ENCODE results near the gene RGS12. TPM values are rescaled to one million over a fixed set of nuclear protein-coding genes. Genes with fewer than 3 reads are reported as not detected.
A peak's percentile ranks its signal among the peaks of the same experiment; 100 is the strongest.

RGS12 gene
- total and polyA plus RNA-seq, 2 of the 13 experiments (the other 11 are each of a cell fraction or from before 2014, with no cell fraction given): 21.0 to 27.7 TPM

GRCh38 chr4:3342182-3342854, 49.5 kb downstream of the RGS12 start (continued):
- TF ChIP-seq CREM (IDR thresholded peaks at IDR 0.05) (0 out of 2 replicates have a peak, but pooled peaks have one; percentile 32), CREM (CRISPR knock-in tag; IDR thresholded peaks at IDR 0.05) (no peak), IRF2 (CRISPR knock-in tag; IDR thresholded peaks at IDR 0.05) (peak; percentile 32; the same call in 1 of the 2 replicates), TCF12 (IDR thresholded peaks at IDR 0.05) (no peak), TCF12 (CRISPR knock-in tag; IDR thresholded peaks at IDR 0.05) (no peak), GLMP (CRISPR knock-in tag; IDR thresholded peaks at IDR 0.05; ENCODE audit: borderline replicate concordance) (no peak), MTA1 (CRISPR knock-in tag; IDR thresholded peaks at IDR 0.05; ENCODE audit: borderline replicate concordance) (no peak), HINFP (CRISPR knock-in tag; IDR thresholded peaks at IDR 0.05; ENCODE audit: low read depth) (no peak), GATAD2A (CRISPR knock-in tag; IDR thresholded peaks at IDR 0.05) (peak; percentile 88), ZNF7 (CRISPR knock-in tag; IDR thresholded peaks at IDR 0.05) (no peak), HOXA3 (CRISPR knock-in tag; IDR thresholded peaks at IDR 0.05) (peak; percentile 49; the same call in 1 of the 2 replicates), FOXA1 (IDR thresholded peaks at IDR 0.05) (no peak), FOXA1 (CRISPR knock-in tag; IDR thresholded peaks at IDR 0.05) (peak; percentile 92), SIX4 (CRISPR knock-in tag; IDR thresholded peaks at IDR 0.05) (peak; percentile 81), ZNF292 (CRISPR knock-in tag; IDR thresholded peaks at IDR 0.05; ENCODE audit: borderline replicate concordance, low read depth) (no peak), HIC2 (CRISPR knock-in tag; IDR thresholded peaks at IDR 0.05; ENCODE audit: low read depth) (peak; percentile 46; the same call in 1 of the 2 replicates), ZNF724P (CRISPR knock-in tag; IDR thresholded peaks at IDR 0.05; ENCODE audit: borderline replicate concordance) (no peak), MYNN (CRISPR knock-in tag; IDR thresholded peaks at IDR 0.05; ENCODE audit: low read depth) (no peak), SALL2 (CRISPR knock-in tag; IDR thresholded peaks at IDR 0.05) (no peak), ZNF558 (CRISPR knock-in tag; IDR thresholded peaks at IDR 0.05; ENCODE audit: borderline replicate concordance) (no peak), TBX2 (CRISPR knock-in tag; IDR thresholded peaks at IDR 0.05; ENCODE audit: borderline replicate concordance) (peak; percentile 75; the same call in 1 of the 2 replicates), POLR2AphosphoS5 (IDR thresholded peaks at IDR 0.05; ENCODE audit: low read depth, low read length) (no peak), HMG20B (CRISPR knock-in tag; conservative IDR thresholded peaks at IDR 0.05) (peak; percentile 73), ZKSCAN8 (CRISPR knock-in tag; IDR thresholded peaks at IDR 0.05; ENCODE audit: borderline replicate concordance) (peak; percentile 80; the same call in 1 of the 2 replicates), ATF7 (IDR thresholded peaks at IDR 0.05) (no peak), ATF7 (CRISPR knock-in tag; IDR thresholded peaks at IDR 0.05) (0 out of 2 replicates have a peak, but pooled peaks have one; percentile 49), SIN3A (IDR thresholded peaks at IDR 0.05; ENCODE audit: borderline replicate concordance, low read depth, low read length) (no peak), NR2F6 (IDR thresholded peaks at IDR 0.05) (peak; percentile 19; the same call in 1 of the 2 replicates), NR2F6 (CRISPR knock-in tag; IDR thresholded peaks at IDR 0.05) (peak; percentile 48; the same call in 1 of the 2 replicates), ARHGAP35 (CRISPR knock-in tag; IDR thresholded peaks at IDR 0.05; ENCODE audit: borderline replicate concordance) (no peak)

Measured in HepG2 (cell line).